Measurements from ENCODE around the gene TTC27. TPM values are rescaled to one million over a fixed set of nuclear protein-coding genes. Genes with fewer than 3 reads are reported as not detected.

TTC27 gene
- total RNA-seq, 1 donor from 2014 or later, result 7.5 TPM

DNA sequence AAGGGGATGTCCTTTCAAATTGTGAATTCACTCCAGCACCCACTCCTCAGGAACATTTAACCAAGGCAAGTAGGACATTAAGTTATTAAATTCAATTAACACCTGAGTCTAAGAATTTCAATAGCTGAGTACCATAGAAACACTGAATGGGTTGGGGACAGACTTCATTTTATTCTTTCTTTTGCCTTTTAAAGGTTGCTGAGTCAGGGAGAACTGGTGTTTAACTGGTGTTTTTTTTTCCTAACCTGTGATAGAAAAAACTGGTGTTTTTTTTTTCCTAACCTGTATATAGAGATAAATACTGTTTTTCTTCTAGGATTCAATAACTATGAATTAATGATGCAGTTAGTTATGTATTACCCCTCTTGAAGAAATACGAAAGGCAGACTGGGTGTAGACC, 38.9 kb downstream of the TTC27 start:
- DNase-seq, result no peak
- no peak overlapping the region for H3K4me3 ChIP-seq
- intact Hi-C loops (cut with micrococcal nuclease), result no loop called here
- peaks cover 34% of the 10 kb centered on the region for H3K36me3 ChIP-seq
- H3K27ac ChIP-seq (replicated peaks), result no peak overlapping the region
- no peaks in the 10 kb centered on the region for H3K27me3 ChIP-seq (ENCODE audit: low read depth)
- no peaks in the 10 kb centered on the region for H3K9me3 ChIP-seq (replicated peaks)
- no peaks in the 10 kb centered on the region for H3K4me1 ChIP-seq
- TF ChIP-seq, protein P1, sequence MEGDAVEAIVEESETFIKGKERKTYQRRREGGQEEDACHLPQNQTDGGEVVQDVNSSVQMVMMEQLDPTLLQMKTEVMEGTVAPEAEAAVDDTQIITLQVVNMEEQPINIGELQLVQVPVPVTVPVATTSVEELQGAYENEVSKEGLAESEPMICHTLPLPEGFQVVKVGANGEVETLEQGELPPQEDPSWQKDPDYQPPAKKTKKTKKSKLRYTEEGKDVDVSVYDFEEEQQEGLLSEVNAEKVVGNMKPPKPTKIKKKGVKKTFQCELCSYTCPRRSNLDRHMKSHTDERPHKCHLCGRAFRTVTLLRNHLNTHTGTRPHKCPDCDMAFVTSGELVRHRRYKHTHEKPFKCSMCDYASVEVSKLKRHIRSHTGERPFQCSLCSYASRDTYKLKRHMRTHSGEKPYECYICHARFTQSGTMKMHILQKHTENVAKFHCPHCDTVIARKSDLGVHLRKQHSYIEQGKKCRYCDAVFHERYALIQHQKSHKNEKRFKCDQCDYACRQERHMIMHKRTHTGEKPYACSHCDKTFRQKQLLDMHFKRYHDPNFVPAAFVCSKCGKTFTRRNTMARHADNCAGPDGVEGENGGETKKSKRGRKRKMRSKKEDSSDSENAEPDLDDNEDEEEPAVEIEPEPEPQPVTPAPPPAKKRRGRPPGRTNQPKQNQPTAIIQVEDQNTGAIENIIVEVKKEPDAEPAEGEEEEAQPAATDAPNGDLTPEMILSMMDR (IDR thresholded peaks at IDR 0.05; ENCODE audit: borderline replicate concordance), result no peak

DNA sequence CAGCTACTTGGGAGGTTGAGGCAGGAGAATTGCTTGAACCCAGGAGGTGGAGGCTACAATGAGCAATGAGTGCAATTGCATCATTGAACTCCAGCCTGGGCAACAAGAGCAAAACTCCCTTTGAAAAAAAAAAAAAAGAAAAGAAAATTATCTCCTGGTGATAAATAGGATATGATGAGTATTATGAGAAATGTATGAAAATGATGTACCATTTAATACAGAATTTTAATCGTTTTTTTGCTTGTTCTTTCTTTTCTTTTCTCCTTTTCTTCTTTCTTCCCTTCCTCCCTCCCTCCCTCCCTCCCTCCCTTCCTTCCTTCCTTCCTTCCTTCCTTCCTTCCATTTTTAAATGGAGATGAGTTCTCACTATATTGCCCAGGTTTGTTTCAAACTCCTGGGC, 40.4 kb downstream of the TTC27 start:
- no peaks in the 10 kb centered on the region for H3K9me3 ChIP-seq (replicated peaks)
- intact Hi-C loops (cut with micrococcal nuclease), result no loop called here
- H3K36me3 ChIP-seq, result peaks cover 47% of the 10 kb centered on the region
- TF ChIP-seq, protein P1 (IDR thresholded peaks at IDR 0.05; ENCODE audit: borderline replicate concordance), result no peak
- no peaks in the 10 kb centered on the region for H3K4me1 ChIP-seq
- H3K27ac ChIP-seq (replicated peaks), result no peak overlapping the region
- no peak for DNase-seq
- H3K4me3 ChIP-seq, result no peak overlapping the region
- H3K27me3 ChIP-seq (ENCODE audit: low read depth), result no peaks in the 10 kb centered on the region

DNA sequence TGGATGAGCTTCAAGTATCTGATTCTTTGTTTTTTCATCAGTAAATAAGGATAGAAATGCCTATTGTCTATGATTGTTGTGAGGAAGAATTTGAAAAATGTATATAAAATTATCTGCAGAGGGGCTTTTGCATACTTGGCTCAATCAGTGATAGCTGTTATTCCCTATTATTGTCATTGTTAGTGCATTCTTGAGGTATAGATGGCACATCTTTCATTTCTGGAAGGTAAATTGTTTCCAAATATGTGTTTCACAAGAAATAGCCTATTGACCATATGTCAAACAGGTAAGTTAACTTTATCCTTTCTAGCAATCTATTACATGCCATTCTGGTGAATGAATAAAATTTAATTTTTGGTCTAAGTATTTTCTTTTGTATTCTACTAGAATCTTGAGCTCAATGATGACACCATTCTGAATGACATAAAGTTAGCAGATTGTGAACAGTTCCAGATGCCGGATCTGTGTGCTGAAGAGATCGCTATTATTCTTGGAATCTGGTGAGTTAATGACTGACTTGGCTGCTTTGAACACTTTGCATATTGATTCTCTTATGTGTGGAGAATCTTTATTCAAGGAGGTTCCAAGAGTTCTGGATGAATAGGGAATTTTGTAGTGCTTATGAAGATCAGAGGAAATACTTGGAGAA, 44.2 kb downstream of the TTC27 start:
- Histone ChIP-seq H3K27ac (replicated peaks) (no peak overlapping the region), H3K4me3 (no peak overlapping the region), H3K9me3 (replicated peaks) (no peaks in the 10 kb centered on the region), H3K4me1 (no peaks in the 10 kb centered on the region), H3K36me3 (peaks cover 58% of the 10 kb centered on the region), H3K27me3 (ENCODE audit: low read depth) (no peaks in the 10 kb centered on the region)
- no peak for DNase-seq
- TF ChIP-seq, protein P1 (IDR thresholded peaks at IDR 0.05; ENCODE audit: borderline replicate concordance), result no peak
- intact Hi-C loops (cut with micrococcal nuclease), result no loop called here

DNA sequence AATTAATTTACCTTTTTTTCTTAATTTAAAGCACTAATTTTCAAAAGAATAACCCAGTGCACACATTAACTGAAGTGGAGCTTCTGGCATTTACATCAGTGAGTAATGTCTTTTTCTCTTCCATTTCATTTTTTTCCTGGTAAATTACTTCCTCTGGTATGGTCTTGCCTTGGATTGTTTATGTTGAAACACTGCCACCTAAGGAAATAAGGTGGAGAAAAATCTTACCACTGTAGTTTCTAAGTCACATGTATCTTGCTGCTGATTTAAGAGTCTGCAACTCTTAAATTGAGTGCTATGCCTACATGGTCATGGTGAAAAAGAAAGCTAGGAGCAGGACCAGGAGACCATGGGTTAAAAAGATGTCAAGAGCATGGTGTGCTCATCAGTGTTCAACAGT, 51.0 kb downstream of the TTC27 start:
- H3K4me1 ChIP-seq, result peaks cover 10% of the 10 kb centered on the region
- TF ChIP-seq, protein P1 (IDR thresholded peaks at IDR 0.05; ENCODE audit: borderline replicate concordance), result no peak
- H3K4me3 ChIP-seq, result no peak overlapping the region
- H3K9me3 ChIP-seq (replicated peaks), result no peaks in the 10 kb centered on the region
- no peak overlapping the region for H3K27ac ChIP-seq (replicated peaks)
- peaks cover 57% of the 10 kb centered on the region for H3K36me3 ChIP-seq
- H3K27me3 ChIP-seq (ENCODE audit: low read depth), result no peaks in the 10 kb centered on the region
- DNase-seq, result no peak
- intact Hi-C loops (cut with micrococcal nuclease), result no loop called here

DNA sequence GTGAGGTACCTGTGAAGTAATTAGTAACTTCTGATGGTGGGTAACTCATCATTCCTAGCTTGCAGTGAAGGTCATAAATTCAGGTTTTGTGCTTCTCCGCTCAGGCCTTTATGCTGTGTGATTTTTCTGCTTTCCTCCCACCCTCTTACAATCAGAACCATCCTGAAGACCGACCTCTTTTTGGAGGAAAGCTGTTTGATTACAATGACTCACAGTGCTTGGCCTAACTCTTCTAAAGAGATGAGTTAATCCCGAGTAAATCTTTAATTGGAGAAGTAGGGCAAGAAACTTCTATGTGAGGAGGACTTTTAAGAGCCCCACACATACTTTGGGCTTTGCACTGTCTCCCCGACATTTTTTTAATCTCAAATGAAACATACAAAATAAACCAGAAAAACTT, 53.1 kb downstream of the TTC27 start:
- no peak for DNase-seq
- Histone ChIP-seq H3K27ac (replicated peaks) (no peak overlapping the region), H3K36me3 (peaks cover 45% of the 10 kb centered on the region), H3K4me3 (no peak overlapping the region), H3K27me3 (ENCODE audit: low read depth) (no peaks in the 10 kb centered on the region), H3K4me1 (peaks cover 11% of the 10 kb centered on the region), H3K9me3 (replicated peaks) (no peaks in the 10 kb centered on the region)
- TF ChIP-seq, protein P1 (IDR thresholded peaks at IDR 0.05; ENCODE audit: borderline replicate concordance), result no peak
- intact Hi-C loops (cut with micrococcal nuclease), result no loop called here
